ENCODE data around the gene OPRL1.

Gene OPRL1

GRCh38 chr20:64080013-64080812, at the start of gene OPRL1:
Gene OPRL1, plus strand, starts transcription at chr20:64080082. Its CDS starts 12,639 bp downstream, at chr20:64092721.
- Mint-ChIP-seq H3K27ac (peak within 1 kb of the TSS; percentile 46), H3K27me3 (no peaks in the 10 kb centered on the region), H3K4me3 (peak within 1 kb of the TSS; percentile 90), H3K9me3 (ENCODE audit: low read depth) (no peaks in the 10 kb centered on the region), H3K36me3 (no peaks in the 10 kb centered on the region), H3K4me1 (ENCODE audit: low read depth) (peaks cover 35% of the 10 kb centered on the region)

GRCh38 chr20:64030371-64031134, 49.3 kb upstream of the OPRL1 start:
- Mint-ChIP-seq H3K36me3 (peaks cover 2% of the 10 kb centered on the region), H3K27me3 (no peaks in the 10 kb centered on the region), H3K27ac (no peak overlapping the region), H3K4me3 (no peak overlapping the region), H3K4me1 (ENCODE audit: low read depth) (peaks cover 16% of the 10 kb centered on the region), H3K9me3 (ENCODE audit: low read depth) (no peaks in the 10 kb centered on the region)

GRCh38 chr20:64031822-64032314, 48.0 kb upstream of the OPRL1 start:
- Mint-ChIP-seq H3K4me1 (ENCODE audit: low read depth) (peaks cover 19% of the 10 kb centered on the region), H3K9me3 (ENCODE audit: low read depth) (no peaks in the 10 kb centered on the region), H3K4me3 (no peak overlapping the region), H3K27ac (no peak overlapping the region), H3K36me3 (peaks cover 2% of the 10 kb centered on the region), H3K27me3 (no peaks in the 10 kb centered on the region)

GRCh38 chr20:64032706-64033624, 46.9 kb upstream of the OPRL1 start:
- Mint-ChIP-seq H3K4me3 (no peak overlapping the region), H3K36me3 (peaks cover 2% of the 10 kb centered on the region), H3K9me3 (ENCODE audit: low read depth) (no peaks in the 10 kb centered on the region), H3K27me3 (no peaks in the 10 kb centered on the region), H3K27ac (no peak overlapping the region), H3K4me1 (ENCODE audit: low read depth) (peaks cover 22% of the 10 kb centered on the region)

GRCh38 chr20:64033981-64034493, 45.8 kb upstream of the OPRL1 start:
- H3K4me1 Mint-ChIP-seq (ENCODE audit: low read depth), result peaks cover 22% of the 10 kb centered on the region
- H3K36me3 Mint-ChIP-seq, result peaks cover 2% of the 10 kb centered on the region
- H3K9me3 Mint-ChIP-seq (ENCODE audit: low read depth), result no peaks in the 10 kb centered on the region
- no peak overlapping the region for H3K4me3 Mint-ChIP-seq
- no peaks in the 10 kb centered on the region for H3K27me3 Mint-ChIP-seq
- H3K27ac Mint-ChIP-seq, result peak overlapping the region; percentile 66

GRCh38 chr20:64035066-64035932, 44.6 kb upstream of the OPRL1 start:
- Mint-ChIP-seq H3K27me3 (no peaks in the 10 kb centered on the region), H3K27ac (peak overlapping the region; percentile 92), H3K4me1 (ENCODE audit: low read depth) (peaks cover 31% of the 10 kb centered on the region), H3K9me3 (ENCODE audit: low read depth) (no peaks in the 10 kb centered on the region), H3K36me3 (peaks cover 2% of the 10 kb centered on the region), H3K4me3 (peak overlapping the region; percentile 74)

GRCh38 chr20:64035933-64036345, 43.9 kb upstream of the OPRL1 start, which contains the start of gene C20orf204:
Gene C20orf204, plus strand, starts transcription at chr20:64036182. Its CDS starts 142 bp downstream, at chr20:64036324.
- Mint-ChIP-seq H3K4me1 (ENCODE audit: low read depth) (peaks cover 33% of the 10 kb centered on the region), H3K4me3 (peak within 1 kb of the TSS; percentile 74), H3K9me3 (ENCODE audit: low read depth) (no peaks in the 10 kb centered on the region), H3K27ac (peak within 1 kb of the TSS; percentile 92), H3K27me3 (no peaks in the 10 kb centered on the region), H3K36me3 (peaks cover 2% of the 10 kb centered on the region)

GRCh38 chr20:64036346-64037198, 43.3 kb upstream of the OPRL1 start:
- Mint-ChIP-seq H3K9me3 (ENCODE audit: low read depth) (no peaks in the 10 kb centered on the region), H3K27ac (peak overlapping the region; percentile 34), H3K4me1 (ENCODE audit: low read depth) (peaks cover 37% of the 10 kb centered on the region), H3K27me3 (no peaks in the 10 kb centered on the region), H3K36me3 (peaks cover 2% of the 10 kb centered on the region), H3K4me3 (no peak overlapping the region)

- H3K4me3 Mint-ChIP-seq, result no peak overlapping the region
- peaks cover 38% of the 10 kb centered on the region for H3K4me1 Mint-ChIP-seq (ENCODE audit: low read depth)
- H3K27me3 Mint-ChIP-seq, result no peaks in the 10 kb centered on the region
- H3K36me3 Mint-ChIP-seq, result peaks cover 2% of the 10 kb centered on the region
- H3K27ac Mint-ChIP-seq, result no peak overlapping the region
- no peaks in the 10 kb centered on the region for H3K9me3 Mint-ChIP-seq (ENCODE audit: low read depth)
Measured at GRCh38 chr20:64037199-64037497, 42.7 kb upstream of the OPRL1 start.

- H3K9me3 Mint-ChIP-seq (ENCODE audit: low read depth), result no peaks in the 10 kb centered on the region
- peak overlapping the region; percentile 71 for H3K4me3 Mint-ChIP-seq
- peaks cover 38% of the 10 kb centered on the region for H3K4me1 Mint-ChIP-seq (ENCODE audit: low read depth)
- no peaks in the 10 kb centered on the region for H3K27me3 Mint-ChIP-seq
- peaks cover 2% of the 10 kb centered on the region for H3K36me3 Mint-ChIP-seq
- peak overlapping the region; percentile 75 for H3K27ac Mint-ChIP-seq
Measured at GRCh38 chr20:64037498-64038213, 42.2 kb upstream of the OPRL1 start.

- peaks cover 2% of the 10 kb centered on the region for H3K36me3 Mint-ChIP-seq
- no peak overlapping the region for H3K27ac Mint-ChIP-seq
- no peaks in the 10 kb centered on the region for H3K9me3 Mint-ChIP-seq (ENCODE audit: low read depth)
- H3K27me3 Mint-ChIP-seq, result no peaks in the 10 kb centered on the region
- no peak overlapping the region for H3K4me3 Mint-ChIP-seq
- peaks cover 38% of the 10 kb centered on the region for H3K4me1 Mint-ChIP-seq (ENCODE audit: low read depth)
Measured at GRCh38 chr20:64038224-64038564, 41.7 kb upstream of the OPRL1 start.

GRCh38 chr20:64038565-64039292, 41.2 kb upstream of the OPRL1 start:
- Mint-ChIP-seq H3K9me3 (ENCODE audit: low read depth) (no peaks in the 10 kb centered on the region), H3K36me3 (peaks cover 2% of the 10 kb centered on the region), H3K4me3 (peak overlapping the region; percentile 32), H3K27me3 (no peaks in the 10 kb centered on the region), H3K4me1 (ENCODE audit: low read depth) (peaks cover 40% of the 10 kb centered on the region), H3K27ac (no peak overlapping the region)
